ENCODE results near the gene GAST.
A peak's percentile ranks its signal among the peaks of the same experiment; 100 is the strongest.

The GAST gene

DNA sequence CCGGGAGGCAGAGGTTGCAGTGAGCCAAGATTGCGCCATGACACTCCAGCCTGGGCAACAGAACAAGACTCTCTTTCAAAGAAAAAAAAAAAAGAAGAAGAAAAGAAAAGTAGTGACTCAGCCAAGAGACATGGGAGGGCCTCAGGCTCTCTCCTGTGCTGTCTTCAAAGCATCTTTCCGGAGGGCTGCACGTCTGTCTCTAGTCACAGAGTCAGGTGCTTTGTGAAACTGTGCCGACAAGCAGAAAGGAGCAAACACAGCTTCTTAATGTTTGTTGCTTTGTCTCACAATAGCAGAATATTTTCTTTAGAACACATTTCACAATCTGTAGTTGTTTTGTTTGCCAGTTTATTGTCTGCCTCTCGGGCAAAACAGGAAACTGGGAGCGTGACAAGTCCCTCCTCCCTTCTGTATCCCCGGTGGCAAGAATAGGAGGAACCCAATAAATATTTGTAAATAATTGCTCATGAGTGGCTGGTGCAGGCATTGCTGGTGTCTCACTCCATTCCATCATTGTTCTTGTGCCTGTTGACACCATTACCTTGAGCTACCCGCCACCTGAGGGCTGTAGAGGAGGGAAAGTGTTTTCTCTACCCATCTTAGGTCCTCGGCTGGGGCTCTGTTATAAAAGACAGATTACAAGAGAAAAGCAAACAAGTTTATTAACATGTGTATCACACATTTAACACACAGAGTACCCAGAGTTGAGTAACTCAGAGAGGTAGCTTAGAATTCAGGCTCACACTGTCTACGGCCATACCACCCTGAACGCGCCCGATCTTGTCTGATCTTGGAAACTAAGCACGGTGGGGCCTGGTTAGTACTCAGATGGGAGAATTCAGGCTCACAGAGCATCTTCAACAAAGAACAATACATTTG lies 5.5 kb downstream of the GAST start:
- no peak for DNase-seq

DNA sequence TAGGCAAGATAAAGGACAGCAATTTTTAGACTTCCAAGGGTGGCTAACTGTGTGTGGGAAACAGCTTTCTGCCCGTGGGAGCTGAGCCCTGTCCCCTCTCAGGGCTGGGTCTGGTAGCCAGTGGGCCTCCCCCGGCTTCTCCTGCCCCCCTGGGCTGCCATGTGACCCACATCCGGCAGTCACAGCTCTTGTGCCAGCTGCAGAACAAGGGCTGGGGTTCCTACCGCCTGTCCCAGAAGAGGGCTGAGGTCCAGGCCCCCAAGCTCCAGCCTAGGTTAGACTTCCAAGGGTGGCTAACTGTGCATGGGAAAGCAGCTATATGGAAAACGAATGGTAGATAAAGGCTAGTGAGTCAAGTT lies 6.1 kb downstream of the GAST start:
- DNase-seq = no peak

DNA sequence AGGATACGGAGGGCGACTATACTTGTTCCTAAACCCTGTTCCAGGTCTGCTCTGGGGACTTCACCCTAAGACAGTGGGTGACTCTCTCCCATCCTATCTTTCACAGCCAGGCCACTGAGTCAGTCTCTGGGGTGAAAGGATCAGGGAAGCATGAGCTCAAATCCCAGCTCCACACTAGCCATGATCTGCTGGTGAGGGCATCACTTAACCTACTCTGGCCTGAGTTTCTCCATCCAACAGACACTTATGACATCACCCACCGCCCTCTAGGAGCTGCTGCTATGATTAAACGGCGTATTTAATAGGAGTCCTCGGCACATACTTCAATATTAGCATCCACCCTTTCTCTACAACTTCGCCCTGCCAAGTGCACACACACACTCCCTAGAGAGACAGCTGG lies 10.1 kb downstream of the GAST start:
- DNase-seq = no peak

DNA sequence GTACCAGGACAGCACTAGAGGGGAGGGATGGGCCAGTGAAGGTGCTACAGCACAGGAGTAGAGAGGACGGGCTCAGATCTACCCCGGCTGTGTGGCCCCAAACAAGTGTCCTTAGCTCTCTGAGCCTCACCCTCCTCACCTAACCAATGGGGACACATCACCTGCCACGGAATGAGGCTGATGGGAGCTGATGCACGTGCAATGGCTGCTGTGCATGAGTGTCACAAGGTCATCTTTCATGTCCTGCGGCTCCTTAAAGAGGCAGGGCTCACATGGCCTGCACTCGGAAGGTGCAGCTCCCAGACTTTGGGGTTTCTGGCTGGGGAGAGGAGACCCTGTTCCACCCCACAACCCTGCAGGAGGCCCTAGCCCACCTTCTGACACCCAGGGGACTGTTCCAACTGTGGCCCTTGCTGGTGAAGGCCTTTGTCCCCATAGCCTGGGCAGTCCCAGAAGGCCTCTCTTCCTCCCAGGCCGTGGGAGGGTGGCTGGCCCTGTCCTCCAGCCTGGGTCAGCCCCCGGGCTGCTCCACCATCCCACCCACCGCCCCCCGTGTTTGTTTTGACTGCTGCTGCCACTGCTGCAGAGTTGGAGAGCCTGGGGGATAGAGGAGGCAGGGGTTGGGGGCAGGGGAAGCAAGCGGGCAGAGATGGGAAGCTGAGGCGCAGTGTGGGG lies 11.8 kb downstream of the GAST start:
- DNase-seq = no peak

DNA sequence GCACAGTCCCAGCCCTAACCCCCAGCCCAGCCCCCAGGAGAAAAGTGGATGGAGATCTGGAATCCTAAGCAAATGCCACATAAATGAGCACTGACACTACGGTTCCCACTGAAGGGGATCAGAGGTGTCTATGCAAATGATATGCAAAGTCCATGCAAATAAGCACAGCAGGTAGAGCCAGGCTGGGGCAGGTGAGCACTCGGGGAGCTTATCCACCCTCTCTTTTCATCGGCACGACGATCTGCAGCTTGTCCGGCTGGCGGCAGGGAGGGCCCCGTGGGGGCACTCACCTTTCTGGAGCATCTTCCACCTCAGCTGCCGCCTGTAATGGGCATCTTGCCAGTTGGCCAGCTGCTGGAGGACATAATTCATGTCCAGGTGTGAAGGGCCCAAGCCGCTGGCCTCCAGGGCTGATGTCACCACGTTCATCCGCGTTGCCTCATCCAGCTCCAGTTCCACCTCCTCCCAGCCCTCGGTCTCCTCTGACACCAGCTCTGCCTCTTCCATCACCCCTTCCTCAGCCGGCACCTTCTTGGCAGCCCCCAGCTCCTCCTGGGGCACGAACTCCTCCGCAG lies 12.4 kb downstream of the GAST start:
- DNase-seq = no peak

DNA sequence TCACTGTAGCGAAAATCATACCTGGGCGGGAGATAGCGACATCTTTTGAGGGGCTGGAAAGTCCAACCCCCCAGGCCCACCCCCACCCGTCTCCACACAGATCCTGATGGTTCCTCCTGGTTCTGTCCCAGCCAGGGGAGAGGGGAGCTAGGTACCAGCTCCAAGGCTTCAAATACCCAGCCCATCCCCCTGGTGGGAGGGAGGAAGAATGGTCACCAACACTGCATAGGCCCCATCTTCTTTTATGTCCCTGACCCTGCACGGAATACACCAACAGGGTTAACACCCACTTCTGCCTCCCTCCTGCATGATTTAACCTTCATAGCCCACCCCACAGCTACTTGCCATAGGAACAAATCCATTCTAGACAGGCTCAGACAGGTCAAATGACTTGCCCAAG lies 13.0 kb downstream of the GAST start:
- no peak for DNase-seq

DNA sequence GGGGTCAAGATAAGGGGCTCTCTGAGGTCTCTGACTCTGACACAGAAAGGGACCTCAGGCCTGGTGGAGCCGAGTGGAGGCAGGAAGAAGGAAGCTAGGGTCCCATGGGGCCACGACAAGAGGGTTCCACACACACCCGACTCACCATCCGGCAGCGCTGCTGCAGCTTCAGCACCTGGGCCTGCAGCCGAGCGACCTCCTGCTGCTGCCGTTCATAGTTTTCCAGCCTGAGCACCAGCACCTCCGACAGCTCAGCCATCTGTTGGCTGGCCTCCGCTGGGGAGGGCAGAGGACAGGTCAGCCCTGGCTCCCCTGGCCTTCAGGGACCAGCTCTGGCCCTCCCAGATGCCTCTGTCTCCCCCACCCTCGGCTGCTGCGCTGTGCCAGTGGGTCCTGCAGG lies 15.9 kb downstream of the GAST start:
- no peak for DNase-seq

DNA sequence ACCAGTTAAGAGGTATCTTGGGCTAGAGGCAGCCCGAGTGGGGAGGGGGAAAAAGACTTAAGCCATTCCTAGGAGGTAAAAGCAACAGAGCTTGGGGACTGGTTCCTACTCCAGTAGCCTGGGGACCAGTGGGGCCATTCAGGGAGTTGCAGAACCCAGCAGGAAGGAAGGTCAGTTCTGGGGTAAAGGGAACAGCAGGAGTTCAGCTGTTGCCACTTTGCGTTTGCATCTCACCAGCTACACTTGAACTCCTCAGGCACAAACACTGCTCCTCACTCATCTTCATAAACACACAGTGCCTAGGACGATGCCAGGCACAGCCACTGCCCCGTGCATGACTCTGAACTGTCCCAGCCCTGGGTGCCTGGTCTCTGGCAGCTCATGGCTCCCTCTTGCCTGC lies 18.3 kb downstream of the GAST start:
- DNase-seq = no peak

DNA sequence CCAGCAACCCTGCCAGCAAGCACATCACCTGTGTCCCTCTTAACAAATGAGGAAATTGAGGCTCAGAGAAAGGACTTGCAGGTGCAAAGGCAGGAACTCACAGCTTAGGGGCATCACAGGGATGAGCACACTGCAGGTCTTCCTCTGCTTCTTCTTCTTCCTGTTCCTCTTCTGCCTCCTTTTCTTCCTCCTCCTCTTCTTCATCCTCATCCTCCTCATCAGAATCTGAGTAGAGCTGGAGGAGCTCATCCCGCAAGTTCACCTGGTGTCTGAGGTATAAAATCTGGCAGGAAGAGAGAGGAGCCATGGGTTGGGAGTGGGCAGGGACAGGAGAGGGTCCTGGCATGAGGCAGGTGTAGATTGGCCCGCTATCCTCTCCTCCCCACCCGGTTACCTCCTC lies 19.7 kb downstream of the GAST start:
- no peak for DNase-seq

DNA sequence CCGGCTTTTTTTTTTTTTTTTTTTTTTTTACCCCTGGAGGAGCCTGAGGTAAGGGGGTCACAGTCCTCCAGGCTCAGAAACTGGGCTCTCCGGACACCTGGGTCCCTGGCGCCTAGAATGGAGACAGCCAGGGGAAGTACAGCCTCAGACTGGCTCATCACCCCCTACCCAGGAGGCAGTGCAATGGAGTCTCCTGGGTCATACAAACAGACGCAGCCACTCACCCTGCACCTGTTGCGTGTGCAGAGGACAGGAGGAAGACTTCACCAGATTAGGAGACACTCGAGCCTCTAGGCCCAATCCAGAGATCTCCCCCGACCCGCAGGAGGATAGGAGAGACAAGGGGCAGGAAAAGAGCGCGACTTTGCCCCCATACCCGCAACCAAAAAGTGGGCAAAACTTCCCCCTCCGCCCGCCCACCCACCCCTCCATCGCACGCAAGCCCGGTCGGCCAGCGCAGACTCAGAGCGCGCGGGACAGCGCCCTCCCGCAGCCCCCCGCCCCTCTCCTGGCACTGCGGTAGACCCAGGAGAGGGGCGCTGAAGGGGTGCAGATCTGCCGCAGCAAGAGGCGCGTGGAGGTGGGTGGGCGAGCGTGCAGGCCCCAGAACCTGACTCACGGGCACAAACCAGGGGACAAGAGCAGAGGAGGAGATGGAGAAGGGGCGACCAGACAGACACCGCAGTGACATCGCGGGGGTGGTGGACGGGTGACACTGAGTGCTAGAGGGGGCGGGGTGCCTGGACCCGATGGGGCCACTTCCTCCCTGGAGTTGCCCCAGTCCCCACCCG lies 21.4 kb downstream of the GAST start:
- no peak for DNase-seq

DNA sequence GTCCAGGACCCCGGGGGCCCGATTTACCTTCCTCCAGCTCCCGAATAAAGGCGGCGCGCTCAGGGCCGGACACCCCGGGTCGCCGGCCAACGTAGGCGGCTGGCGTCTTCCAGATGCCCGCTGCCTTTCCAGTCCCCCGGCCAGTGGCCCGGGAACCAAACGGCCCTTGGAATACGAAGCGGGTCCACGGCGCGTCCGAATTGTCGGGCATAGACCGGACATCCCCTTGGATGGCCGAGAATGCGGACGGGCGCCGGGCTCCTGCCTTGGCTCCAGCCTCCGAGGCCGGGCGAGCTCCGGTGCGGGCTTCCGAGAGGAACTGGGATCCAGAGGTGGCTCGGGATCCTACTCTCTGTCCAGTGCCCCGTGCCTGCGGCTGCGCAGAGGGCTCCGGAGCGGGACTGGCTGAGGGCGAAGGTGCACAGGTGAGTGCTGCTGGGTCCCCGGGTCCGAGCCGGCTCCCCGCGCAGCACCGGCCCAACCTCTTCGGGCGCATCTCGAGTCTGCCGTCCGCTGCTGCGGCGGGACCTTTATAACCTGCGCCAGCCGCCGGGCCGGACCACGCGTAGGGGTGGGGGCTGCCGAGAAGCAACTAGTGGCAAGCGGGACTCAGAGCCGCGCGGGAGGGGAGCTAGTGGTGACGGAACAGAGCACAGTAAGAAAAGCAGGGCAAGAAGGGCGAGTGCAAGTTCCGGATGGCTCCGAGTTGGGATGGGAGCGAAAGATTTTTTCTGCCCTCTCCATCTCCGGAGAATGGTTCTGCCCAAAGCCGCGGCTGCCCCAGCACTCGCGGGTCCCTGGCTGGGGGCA lies 22.2 kb downstream of the GAST start, which contains the start of gene HAP1:
TSS of gene HAP1 (minus strand) at position 505 of the 810 bp plus-strand sequence. CDS start at position 496, 9 bp downstream.
- no peak for DNase-seq

DNA sequence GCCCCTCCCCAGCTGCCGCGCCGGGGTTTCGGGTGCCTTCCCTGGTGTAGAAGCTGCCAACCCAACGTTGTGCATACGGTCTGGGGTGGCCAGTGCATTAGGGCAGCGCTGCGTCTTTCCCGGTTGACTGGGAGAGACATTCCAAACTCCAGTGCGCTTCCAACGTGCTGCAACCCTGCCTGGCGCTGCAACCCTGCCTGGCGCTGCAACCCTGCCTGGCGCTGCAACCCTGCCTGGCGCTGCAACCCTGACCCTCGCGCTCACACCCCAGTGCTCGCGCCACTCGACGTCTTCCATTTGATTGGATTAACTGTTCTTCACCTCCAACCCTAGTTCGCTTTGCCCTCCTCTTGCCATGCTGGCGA lies 22.8 kb downstream of the GAST start:
- DNase-seq = no peak

DNA sequence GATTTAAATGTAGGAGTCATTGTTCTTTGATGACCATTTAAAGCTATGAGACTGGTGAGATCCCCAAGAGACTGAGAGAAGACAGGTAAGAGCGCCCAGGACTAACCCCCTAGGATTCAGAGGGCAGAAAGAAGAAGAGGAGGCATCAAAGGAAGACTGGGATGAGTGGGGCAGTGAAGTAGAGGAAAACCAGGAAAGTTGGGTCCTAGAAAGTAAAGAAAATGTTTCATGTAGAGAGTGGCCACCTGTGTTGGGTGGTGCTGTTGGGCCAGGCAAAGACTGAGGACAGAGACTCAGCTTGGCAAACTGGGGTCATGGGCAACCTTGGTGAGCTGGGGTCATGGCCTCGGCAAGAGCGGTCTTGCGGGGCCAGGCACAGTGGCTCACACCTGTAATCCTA lies 23.6 kb downstream of the GAST start:
- DNase-seq = no peak

DNA sequence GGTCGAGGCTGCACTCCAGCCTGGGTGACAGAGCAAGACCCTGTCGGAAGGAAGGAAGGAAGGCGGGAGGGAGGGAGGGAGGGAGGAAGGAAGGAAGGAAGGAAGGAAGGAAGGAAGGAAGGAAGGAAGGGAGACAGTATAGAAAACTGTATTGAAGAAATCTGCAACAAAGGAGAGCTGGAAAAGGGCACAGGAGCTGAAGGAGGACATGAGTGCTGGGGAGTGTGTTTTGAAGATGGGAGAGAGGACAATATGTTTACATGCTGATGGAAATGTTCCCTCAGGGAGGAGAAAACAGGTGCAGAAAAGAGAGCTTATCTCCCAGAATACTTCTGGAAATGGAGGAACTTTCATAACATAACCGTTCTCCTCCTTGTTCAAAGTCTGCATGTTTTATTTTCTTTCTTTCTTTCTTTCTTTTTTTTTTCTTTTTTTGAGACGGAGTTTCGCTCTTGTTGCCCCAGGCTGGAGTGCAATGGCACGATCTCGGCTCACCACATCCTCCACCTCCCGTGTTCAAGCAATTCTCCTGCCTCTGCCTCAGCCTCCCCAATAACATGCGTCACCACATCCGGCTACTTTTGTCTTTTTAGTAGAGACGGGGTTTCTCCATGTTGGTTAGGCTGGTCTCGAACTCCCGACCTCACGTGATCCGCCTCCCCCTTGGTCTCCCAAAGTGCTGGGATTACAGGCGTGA lies 25.0 kb downstream of the GAST start:
- no peak for DNase-seq

DNA sequence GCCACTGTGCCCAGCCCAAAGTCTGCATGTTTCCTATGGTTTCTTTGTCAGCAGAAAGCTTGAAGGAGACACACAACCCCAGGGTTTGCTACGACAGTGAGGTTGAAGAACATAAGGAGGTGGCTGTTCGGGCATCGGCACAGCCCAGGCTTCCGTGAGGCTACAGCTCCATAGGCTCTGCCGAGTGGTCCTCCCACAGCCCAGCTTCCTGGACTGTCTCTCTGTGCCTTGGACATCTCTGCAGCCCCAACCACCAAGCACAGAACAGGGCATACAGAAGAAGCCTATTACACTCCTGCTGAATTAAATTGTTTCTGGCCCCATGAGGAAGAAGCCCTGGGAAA lies 25.5 kb downstream of the GAST start:
- no peak for DNase-seq

DNA sequence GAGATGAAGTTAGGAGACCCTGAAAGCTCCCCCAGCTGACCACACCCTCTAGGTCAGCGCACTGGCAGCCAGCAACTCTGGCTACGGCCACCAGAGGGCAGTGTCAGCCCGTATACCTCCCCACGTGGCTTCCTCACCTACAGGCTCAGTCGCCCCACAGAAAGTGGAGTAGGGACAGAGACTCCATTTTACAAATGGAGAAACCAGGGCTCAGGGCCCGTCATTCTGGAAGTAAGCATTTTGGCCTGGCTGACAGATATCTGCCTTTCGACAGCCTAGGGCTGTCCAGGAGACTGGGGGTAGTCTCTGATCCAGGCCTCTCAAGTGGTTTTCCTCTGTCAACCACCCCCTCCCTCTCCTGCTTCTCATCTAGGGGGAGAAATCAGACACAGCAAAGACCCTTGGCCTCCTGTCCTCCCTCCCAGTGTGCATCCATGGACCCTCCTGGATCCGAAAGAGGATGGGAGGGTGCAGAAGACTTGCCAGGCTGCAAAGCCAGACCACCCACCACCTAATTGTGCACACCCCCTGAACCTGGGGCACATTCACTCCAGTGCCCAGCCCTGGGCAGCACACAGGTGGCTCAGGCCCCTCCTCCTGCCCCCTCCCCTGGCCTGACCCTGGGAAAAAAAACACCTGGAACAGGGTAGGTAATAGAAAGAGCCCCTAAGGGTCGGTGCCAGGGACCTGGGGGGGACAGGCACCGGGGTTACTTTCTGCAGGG lies 26.1 kb downstream of the GAST start:
- peak; percentile 68 for DNase-seq

DNA sequence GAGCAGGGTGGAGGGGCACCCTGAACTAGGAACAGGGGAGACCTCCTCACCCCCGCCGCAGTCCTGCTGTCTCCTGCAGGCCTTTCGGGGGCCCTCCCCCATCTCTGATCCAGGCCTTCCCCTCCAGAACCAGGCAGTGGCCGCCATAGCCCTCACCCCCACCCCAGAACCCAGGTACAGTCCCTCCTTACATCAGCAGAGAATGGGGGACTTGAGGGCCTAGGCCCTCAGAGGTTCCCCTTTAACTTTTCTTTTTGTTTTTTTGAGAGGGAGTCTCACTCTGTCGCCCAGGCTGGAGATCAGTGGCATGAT lies 26.6 kb downstream of the GAST start:
- no peak for DNase-seq

DNA sequence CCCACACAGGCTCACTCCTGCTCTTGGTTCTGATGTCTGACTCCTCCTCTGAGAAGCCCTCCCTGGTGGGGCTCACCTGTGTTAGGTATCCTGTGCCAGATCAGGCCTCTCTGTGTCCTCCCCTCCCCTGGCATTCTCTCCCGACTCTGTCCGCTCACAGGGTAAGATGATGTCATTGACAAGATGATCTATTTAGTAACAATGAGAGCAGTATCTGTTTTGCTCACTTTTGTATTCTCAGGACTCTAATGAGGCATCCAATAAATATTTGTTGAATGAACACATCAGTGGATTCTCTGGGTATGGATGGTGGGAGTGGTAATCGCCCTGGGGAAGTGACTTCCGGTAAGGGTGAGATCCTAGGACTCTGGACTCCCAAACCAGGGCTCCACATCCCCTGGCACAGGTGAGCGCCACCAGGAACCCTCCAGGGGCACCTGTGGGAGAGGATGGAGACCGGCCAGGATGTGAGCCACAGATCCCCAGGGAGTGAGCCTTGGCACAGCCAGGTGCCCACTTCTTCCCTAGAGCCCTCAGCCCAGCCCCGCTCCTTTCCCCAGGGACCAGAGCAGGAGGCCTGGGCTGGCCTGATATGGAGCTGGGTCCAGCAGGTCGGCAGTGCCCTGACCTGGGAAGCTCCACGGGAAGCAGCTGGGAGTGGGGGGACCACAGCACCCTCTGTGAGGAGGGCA lies 27.7 kb downstream of the GAST start:
- DNase-seq = no peak

DNA sequence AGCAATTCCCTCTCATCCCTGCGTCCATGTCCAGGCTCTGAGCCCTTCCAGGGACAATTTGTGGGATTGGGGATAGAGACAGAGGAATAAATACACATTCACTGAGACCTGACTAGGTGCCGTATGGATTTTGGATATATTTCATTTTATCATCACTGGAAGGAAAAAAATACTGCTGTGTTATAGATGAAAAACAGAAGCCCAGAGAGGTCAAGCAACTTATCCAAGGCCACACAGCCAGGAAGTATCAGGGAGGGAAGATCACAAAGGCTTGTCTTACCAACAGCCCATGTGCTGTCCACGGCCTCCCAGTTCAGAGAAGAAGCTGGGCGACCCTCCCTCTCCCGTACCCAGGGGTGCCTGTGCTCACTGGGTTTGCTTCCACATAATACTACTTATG lies 28.4 kb downstream of the GAST start:
- no peak for DNase-seq

DNA sequence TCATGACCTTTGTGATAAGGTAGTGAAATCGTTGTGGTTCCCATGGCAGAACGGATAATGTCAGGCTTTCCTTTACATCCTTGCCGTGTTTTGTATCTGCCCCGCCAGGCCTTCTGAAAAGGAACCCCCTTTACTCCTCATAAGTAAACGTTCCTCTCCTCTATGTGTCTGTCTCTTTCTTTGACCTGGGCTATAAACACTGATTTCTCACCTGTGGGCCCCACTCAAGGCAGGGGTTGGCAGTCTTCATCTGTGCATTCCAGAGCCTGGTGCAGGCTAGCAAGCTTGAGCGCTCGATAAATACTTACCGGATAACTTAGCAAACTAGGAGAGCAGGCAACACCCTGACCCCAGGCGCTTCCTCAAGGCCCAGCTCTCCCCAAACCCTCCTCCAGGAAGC lies 29.6 kb downstream of the GAST start:
- DNase-seq = no peak

DNA sequence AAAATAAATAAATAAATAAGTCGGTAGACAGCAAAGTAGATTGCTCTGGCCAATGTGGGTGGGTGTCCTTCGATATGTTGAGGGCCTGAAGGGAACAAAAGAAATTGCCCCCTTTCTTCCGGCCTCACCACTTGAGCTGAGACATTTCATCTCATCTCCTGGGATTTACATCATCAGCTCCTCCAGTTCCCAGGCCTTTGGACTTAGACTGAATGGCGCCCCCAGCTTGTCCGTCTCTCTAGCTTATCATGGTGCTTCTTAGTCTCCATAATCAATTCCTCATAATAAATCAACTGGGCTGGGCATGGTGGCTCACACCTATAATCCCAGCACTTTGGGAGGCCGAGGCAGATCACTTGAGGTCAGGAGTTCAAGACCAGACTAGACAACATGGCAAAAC lies 36.1 kb downstream of the GAST start:
- no peak for DNase-seq
